Activated CD4-positive, alpha-beta memory T cell treated with anti-CD3 and anti-CD28 coated beads, Interleukin-2, amount 10 ng/mL, durations not matched to agents 7 days and 5 days (primary cell): ENCODE measurements around the gene CCDC195. TPM values are rescaled to one million over a fixed set of nuclear protein-coding genes. Genes with fewer than 3 reads are reported as not detected.

Experiments used
- CTCF ChIA-PET: fragments of 350-600 bp; sonication (Branson Sonifier 250); formaldehyde crosslinking; loops from one replicate; lab custom pipeline; 2021; ENCODE audit warnings: antibody characterized with exemption, inconsistent platforms; lab: Charles Lee
- POLR2A ChIA-PET: fragments of 350-600 bp; sonication (Branson Sonifier 250); formaldehyde crosslinking; loops from one replicate; lab custom pipeline; 2021; ENCODE audit warnings: antibody characterized with exemption; lab: Charles Lee
- DNase-seq: peaks from one replicate; pipeline ENCODE4 v3.0.0-alpha.2; 2020
- H3K27ac Mint-ChIP-seq: one replicate; pipeline ENCODE4 v1.8.0; 2021; ENCODE audit warnings: mild to moderate bottlenecking, mixed read lengths
- H3K27me3 Mint-ChIP-seq: one replicate; pipeline ENCODE4 v1.8.0; 2021; ENCODE audit warnings: mixed read lengths
- H3K36me3 Mint-ChIP-seq: one replicate; pipeline ENCODE4 v1.8.0; 2021; ENCODE audit warnings: low read depth, mixed read lengths
- H3K4me1 Mint-ChIP-seq: one replicate; pipeline ENCODE4 v1.8.0; 2021; ENCODE audit warnings: mixed read lengths
- H3K4me3 Mint-ChIP-seq: one replicate; pipeline ENCODE4 v1.8.0; 2021; ENCODE audit warnings: mild to moderate bottlenecking, mixed read lengths
- H3K9me3 Mint-ChIP-seq: one replicate; pipeline ENCODE4 v1.8.0; 2021; ENCODE audit warnings: mixed read lengths
- total RNA-seq, 2 experiments: library from RNA; stranded (reverse); gene quantifications; one replicate each; pipeline ENCODE4 v1.2.3, GENCODE V29; 2021

CCDC195 gene
- total RNA-seq, 2 experiments from 2014 or later, result not detected

DNA sequence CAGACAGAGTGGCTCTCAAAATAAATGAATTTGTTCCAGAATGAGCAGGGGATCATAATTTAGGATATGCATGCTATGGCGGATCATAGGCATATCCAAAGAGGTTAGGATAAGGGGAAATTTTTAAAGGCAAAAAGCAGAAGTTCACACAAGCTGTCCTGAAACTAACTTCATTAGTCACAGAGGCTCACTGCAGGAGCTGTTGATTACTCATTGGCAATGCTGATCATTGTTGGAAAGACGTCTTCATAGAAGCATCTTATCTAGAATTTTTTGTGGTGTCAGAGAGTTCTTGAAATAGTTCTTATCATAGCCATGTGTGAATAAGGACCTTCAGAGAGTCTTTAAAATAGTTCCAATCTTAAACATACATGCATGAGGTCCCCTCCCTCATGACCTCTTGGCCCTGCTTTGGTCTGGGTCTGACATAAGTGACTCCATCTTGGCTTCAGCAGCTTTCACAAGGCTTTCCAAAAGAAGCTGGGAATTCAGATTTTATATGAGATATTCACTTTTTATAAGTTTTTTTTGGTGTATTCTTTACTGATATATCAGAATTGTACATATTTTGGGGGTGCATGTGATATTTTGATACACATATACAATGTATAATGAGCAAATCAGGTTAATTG lies 7.5 kb upstream of the CCDC195 start:
- no peaks in the 10 kb centered on the region for H3K36me3 Mint-ChIP-seq
- H3K27me3 Mint-ChIP-seq, result peaks cover 3% of the 10 kb centered on the region
- H3K27ac Mint-ChIP-seq, result no peak overlapping the region
- CTCF ChIA-PET, result no interaction called here
- POLR2A ChIA-PET, result no interaction called here
- no peak overlapping the region for H3K4me3 Mint-ChIP-seq
- H3K4me1 Mint-ChIP-seq, result no peaks in the 10 kb centered on the region
- no peak for DNase-seq
- peaks cover 3% of the 10 kb centered on the region for H3K9me3 Mint-ChIP-seq

DNA sequence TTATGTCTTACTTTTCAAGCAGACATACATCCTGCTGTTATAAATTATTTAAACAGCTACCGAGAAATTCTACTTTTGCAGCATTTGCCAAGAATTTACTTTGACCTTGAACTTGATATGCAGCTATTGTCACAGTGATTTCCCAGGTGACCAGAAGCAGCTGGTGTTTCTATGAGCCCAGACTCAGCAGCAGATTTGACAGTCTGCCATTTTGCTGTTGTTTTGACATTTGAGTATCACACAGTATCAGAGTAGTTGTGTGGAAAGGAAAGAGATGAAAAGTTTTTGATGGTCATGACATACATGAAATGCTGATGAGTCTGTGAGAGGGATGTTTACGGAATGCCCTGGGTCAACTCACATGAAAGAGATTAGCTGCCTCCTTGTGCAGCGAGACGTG lies 6.6 kb upstream of the CCDC195 start:
- H3K27me3 Mint-ChIP-seq, result peaks cover 3% of the 10 kb centered on the region
- H3K9me3 Mint-ChIP-seq, result no peaks in the 10 kb centered on the region
- POLR2A ChIA-PET, result no interaction called here
- DNase-seq, result no peak
- CTCF ChIA-PET, result no interaction called here
- H3K27ac Mint-ChIP-seq, result no peak overlapping the region
- H3K4me1 Mint-ChIP-seq, result no peaks in the 10 kb centered on the region
- H3K4me3 Mint-ChIP-seq, result no peak overlapping the region
- no peaks in the 10 kb centered on the region for H3K36me3 Mint-ChIP-seq

DNA sequence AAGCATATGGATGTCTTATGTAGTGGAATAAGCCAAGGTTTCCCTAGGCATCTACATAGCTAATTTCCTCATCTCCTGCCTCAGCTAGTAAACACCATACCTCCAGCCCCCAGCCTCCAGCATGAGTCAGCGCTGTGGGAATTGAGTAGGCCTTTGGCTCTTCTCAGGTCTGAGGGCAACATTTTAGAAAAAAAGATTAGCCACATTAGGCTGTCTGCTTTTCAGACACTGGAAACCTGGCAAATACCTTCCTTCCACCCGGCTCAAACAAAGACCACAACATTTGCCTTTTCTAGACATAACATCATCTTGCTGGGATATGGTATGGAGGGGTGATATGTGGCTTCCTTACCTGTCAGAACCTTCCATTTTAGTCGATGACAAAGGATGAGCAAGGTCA lies 6.1 kb upstream of the CCDC195 start:
- H3K36me3 Mint-ChIP-seq, result no peaks in the 10 kb centered on the region
- no peak overlapping the region for H3K27ac Mint-ChIP-seq
- DNase-seq, result no peak
- ChIA-PET CTCF (no interaction called here), POLR2A (no interaction called here)
- no peaks in the 10 kb centered on the region for H3K4me1 Mint-ChIP-seq
- H3K9me3 Mint-ChIP-seq, result no peaks in the 10 kb centered on the region
- H3K4me3 Mint-ChIP-seq, result no peak overlapping the region
- H3K27me3 Mint-ChIP-seq, result peaks cover 3% of the 10 kb centered on the region

DNA sequence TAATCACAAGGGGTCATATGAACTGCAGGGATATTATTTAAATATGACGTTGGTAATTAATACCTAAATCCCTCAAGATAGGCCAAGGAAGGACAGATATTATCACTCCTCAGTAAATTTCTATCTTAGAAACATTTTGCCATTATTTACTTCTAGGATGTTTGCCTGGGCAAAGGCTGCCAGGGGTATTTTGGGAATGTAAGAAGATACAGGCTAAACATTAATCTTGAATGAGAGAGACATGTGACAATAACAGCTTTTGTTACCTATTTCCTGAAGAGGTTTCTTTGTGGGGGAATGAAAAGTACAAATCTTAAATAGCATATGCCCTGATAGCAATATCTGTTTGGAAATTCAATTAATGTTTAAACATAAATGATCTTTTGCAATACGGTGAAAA lies 756 bp upstream of the CCDC195 start:
- no peaks in the 10 kb centered on the region for H3K36me3 Mint-ChIP-seq
- no peak overlapping the region for H3K27ac Mint-ChIP-seq
- H3K4me3 Mint-ChIP-seq, result no peak overlapping the region
- no peaks in the 10 kb centered on the region for H3K9me3 Mint-ChIP-seq
- peaks cover 3% of the 10 kb centered on the region for H3K27me3 Mint-ChIP-seq
- no peaks in the 10 kb centered on the region for H3K4me1 Mint-ChIP-seq
- CTCF ChIA-PET, result no interaction called here
- no peak for DNase-seq
- POLR2A ChIA-PET, result no interaction called here

DNA sequence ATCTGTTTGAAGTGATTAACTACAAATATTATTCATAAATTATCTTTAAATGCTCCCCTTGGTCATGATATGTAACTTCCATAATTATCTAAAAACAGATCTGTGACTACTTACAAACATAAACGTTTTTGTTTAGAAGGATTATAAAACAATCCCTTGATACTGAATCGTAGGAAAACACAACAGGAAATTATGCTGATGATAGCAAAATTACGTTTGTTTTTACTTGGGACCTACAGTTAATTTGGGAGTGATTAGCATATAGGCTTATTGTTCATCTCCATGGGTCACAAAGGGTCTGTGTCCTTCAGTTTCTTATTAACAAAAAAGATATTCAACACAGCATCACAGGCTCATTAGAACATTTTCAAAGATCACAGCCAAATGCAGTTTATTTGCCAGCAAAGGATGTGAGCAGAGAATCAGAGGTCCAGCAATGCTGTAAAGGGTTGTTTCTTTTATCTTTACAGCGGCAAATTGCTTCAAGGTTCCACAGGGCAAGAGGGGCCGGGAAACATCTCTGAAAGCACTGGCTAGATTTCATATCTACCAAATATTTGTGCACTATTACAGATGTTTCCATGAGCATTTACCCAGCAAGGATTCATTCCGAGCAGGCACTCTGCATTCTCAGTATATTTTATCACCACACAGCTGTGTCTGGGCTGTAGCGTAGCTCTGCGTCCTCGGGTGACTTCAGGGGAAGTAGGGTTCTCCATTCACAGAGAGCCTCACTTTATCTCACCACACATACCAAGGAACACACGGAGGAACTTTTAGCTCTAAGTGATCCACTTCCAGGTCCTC lies 4.1 kb downstream of the CCDC195 start:
- ChIA-PET POLR2A (no interaction called here), CTCF (no interaction called here)
- DNase-seq, result no peak
- Mint-ChIP-seq H3K27ac (no peak overlapping the region), H3K4me1 (no peaks in the 10 kb centered on the region), H3K9me3 (no peaks in the 10 kb centered on the region), H3K27me3 (peaks cover 12% of the 10 kb centered on the region), H3K4me3 (no peak overlapping the region), H3K36me3 (no peaks in the 10 kb centered on the region)

DNA sequence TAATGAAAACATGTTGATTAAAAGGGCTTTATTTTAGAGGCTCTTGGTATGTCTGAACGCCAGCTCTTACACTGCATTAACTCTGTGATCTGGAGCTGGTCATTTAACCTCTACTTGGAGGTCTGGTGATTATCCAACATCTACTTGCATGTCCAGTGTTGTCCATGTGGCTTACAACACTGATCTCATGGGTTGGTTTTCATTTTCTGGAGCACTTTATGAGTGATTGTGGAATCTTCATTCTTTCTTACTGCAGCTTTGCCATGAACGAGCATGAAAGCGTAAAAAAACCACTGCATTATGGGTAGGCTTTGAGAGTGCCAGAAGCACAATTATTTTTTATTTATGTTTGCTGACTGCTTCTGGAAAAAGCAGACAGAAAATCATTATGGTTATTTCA lies 4.8 kb downstream of the CCDC195 start:
- H3K9me3 Mint-ChIP-seq, result no peaks in the 10 kb centered on the region
- CTCF ChIA-PET, result no interaction called here
- H3K4me3 Mint-ChIP-seq, result no peak overlapping the region
- peaks cover 12% of the 10 kb centered on the region for H3K27me3 Mint-ChIP-seq
- H3K4me1 Mint-ChIP-seq, result no peaks in the 10 kb centered on the region
- no peaks in the 10 kb centered on the region for H3K36me3 Mint-ChIP-seq
- POLR2A ChIA-PET, result no interaction called here
- DNase-seq, result no peak
- H3K27ac Mint-ChIP-seq, result no peak overlapping the region

DNA sequence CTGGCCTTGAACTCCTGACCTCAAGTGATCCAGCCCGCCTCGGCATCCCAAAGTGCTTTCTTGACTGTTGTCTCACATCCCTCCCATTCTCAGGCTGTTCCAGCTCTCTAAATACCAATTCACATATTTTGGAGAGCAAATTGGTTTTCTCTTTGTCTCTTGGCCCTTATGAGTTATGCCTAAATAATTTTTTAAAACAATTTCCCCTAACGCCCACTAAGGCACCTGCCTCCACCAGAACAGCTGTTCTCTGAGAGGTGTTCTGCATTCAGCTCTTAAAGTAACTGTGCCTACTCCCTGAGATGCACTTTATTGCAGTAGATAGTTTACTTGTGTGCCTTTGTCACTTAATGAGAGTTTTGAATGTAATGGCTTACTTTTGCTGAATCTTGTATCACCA lies 6.9 kb downstream of the CCDC195 start:
- H3K36me3 Mint-ChIP-seq, result no peaks in the 10 kb centered on the region
- H3K27me3 Mint-ChIP-seq, result peaks cover 12% of the 10 kb centered on the region
- no peaks in the 10 kb centered on the region for H3K9me3 Mint-ChIP-seq
- H3K27ac Mint-ChIP-seq, result no peak overlapping the region
- no peak overlapping the region for H3K4me3 Mint-ChIP-seq
- CTCF ChIA-PET, result no interaction called here
- H3K4me1 Mint-ChIP-seq, result no peaks in the 10 kb centered on the region
- POLR2A ChIA-PET, result no interaction called here
- no peak for DNase-seq

DNA sequence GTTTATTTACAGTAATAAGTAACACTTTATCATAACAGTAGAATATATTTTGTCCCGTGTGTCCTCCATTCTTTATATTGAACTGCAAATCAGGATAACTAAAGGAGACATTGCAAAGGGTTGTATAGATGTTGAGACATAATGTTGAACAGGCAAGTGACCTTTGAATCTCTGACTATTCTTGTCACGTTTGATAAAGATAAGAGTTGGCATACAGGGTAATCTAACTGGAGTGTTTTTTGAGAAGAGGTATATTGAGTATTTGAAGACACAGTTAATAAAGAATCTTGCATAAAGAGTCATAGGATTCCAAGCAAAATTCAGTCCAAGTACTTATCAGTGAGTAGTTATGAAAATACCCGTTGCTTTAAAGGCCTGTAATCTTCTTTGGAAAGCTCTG lies 21.7 kb downstream of the CCDC195 start:
- DNase-seq, result no peak
- Mint-ChIP-seq H3K27me3 (peaks cover 2% of the 10 kb centered on the region), H3K4me1 (no peaks in the 10 kb centered on the region), H3K4me3 (no peak overlapping the region), H3K9me3 (no peaks in the 10 kb centered on the region), H3K36me3 (no peaks in the 10 kb centered on the region), H3K27ac (no peak overlapping the region)
- POLR2A ChIA-PET, result no interaction called here
- CTCF ChIA-PET, result no interaction called here

DNA sequence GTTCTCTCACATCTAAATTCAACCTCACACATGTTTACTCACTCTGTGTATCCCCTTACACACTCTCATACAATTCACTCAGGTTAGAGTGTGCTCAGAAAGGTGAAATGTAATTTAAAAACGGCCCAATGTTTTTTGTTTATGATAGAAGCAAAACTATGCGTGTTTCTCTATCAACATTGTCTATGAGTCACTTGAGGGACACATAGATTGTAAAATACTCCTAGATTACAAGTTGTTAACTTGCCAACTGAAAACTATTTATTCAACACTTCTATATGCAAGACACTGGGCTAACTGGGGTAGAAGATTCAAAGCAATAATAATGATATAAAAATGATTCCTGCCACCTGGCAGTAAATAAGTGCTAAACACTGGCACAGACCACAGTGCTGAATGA lies 24.6 kb downstream of the CCDC195 start:
- DNase-seq, result no peak
- Mint-ChIP-seq H3K4me3 (no peak overlapping the region), H3K27ac (no peak overlapping the region), H3K4me1 (no peaks in the 10 kb centered on the region), H3K9me3 (no peaks in the 10 kb centered on the region), H3K36me3 (no peaks in the 10 kb centered on the region), H3K27me3 (peaks cover 2% of the 10 kb centered on the region)
- ChIA-PET CTCF (no interaction called here), POLR2A (no interaction called here)

DNA sequence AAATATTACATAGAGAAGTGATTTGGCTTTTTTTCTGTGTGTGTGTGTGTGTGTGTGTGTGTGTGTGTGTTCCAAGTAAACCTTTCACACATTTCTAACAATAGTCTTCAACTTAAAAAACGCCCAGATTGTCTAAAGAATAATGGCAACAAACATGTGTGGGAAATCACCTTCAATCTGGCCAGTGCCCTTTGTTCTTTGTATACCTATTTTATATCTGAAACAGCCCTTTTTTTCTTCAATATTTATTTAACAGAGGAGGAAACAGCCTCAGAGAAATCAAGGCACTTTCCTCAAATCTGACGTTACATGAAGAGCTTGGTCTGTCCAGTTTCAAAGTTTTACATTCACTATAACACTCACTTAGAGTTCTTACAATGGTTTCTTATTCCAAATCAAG lies 25.3 kb downstream of the CCDC195 start:
- DNase-seq, result no peak
- Mint-ChIP-seq H3K27ac (no peak overlapping the region), H3K9me3 (no peaks in the 10 kb centered on the region), H3K27me3 (peaks cover 2% of the 10 kb centered on the region), H3K36me3 (no peaks in the 10 kb centered on the region), H3K4me1 (no peaks in the 10 kb centered on the region), H3K4me3 (no peak overlapping the region)
- POLR2A ChIA-PET, result no interaction called here
- CTCF ChIA-PET, result no interaction called here

DNA sequence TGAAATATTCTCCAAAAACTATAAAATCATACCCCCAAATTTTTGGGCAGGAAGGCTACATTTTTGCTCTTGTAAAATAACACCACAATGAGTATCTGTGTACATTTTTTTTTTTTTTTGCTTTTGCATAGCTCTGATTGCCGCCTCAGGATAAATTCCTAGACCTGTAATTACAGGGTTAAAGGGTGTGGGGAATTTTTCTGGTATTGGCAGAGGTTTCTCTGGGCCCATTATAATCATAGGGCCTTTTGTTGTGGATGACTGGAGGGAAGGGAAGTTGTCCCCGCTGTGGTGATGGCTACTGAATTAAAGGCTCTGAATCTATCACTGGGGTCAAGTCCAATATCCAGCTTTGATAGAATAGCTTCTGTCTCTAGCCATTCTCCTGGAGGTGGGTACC lies 26.6 kb downstream of the CCDC195 start:
- no peaks in the 10 kb centered on the region for H3K36me3 Mint-ChIP-seq
- no peak for DNase-seq
- peaks cover 5% of the 10 kb centered on the region for H3K27me3 Mint-ChIP-seq
- no peaks in the 10 kb centered on the region for H3K9me3 Mint-ChIP-seq
- no peak overlapping the region for H3K4me3 Mint-ChIP-seq
- no peaks in the 10 kb centered on the region for H3K4me1 Mint-ChIP-seq
- ChIA-PET CTCF (no interaction called here), POLR2A (no interaction called here)
- no peak overlapping the region for H3K27ac Mint-ChIP-seq

DNA sequence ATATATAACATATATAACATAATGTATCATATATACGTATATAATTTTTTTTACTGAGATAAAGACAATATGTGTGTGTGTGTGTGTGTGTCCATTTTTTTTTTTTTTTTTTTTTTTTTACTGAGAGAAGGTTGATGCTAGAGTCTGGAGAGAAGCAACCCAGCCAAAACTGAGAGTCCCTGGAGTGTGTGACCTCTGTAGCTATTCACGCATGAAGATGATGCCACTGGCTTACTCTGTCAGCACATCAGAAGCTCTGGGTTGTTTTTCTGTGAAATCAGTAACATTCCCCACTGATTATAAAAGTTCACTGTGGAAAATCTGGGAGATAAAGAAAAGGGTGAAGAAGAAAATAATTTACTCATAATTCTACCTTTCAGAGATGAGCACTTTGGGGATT lies 27.2 kb downstream of the CCDC195 start:
- H3K27me3 Mint-ChIP-seq, result peaks cover 5% of the 10 kb centered on the region
- no peak for DNase-seq
- POLR2A ChIA-PET, result no interaction called here
- no peaks in the 10 kb centered on the region for H3K4me1 Mint-ChIP-seq
- no peaks in the 10 kb centered on the region for H3K36me3 Mint-ChIP-seq
- CTCF ChIA-PET, result no interaction called here
- H3K4me3 Mint-ChIP-seq, result no peak overlapping the region
- H3K27ac Mint-ChIP-seq, result no peak overlapping the region
- H3K9me3 Mint-ChIP-seq, result no peaks in the 10 kb centered on the region

DNA sequence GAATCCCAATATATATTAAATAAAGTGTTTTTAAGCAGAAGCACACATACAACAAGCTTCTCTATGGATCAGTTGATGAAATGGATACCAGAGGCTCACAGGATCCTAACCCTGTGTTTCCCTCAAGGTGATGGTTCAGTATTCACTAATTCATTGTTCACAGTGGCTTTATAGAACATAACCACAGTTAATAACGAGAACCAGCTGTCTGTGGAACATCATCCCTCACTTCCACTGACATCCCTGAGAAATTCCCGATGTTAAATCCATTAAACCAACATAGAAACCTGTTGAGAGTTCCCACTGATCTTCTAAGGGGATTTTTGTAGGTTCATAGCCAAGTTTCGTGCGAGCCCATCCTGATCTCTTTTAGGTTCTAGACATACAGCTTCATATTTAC lies 29.0 kb downstream of the CCDC195 start:
- Mint-ChIP-seq H3K27ac (no peak overlapping the region), H3K4me1 (no peaks in the 10 kb centered on the region), H3K36me3 (no peaks in the 10 kb centered on the region), H3K9me3 (no peaks in the 10 kb centered on the region), H3K4me3 (no peak overlapping the region), H3K27me3 (peaks cover 5% of the 10 kb centered on the region)
- POLR2A ChIA-PET, result no interaction called here
- CTCF ChIA-PET, result no interaction called here
- no peak for DNase-seq

DNA sequence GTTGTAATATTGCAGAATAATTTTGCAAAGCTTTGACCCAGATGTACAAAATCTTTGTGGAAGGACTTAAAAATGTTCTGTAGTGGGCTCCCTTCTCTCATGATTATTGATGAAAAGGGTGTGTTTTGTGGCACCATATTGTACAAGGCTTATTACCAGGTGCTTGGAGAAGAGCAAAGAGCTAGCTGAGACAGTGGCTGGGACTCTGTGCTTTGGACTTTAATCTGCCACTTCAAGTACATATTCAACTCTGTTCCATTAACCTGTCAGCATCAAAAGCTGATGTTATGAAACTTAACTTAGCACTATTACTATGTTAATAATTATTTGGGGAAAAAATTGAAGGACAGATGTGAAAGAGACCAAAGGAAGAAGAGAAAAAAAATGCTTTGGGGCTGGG lies 31.0 kb downstream of the CCDC195 start:
- no peak for DNase-seq
- Mint-ChIP-seq H3K36me3 (no peaks in the 10 kb centered on the region), H3K4me1 (no peaks in the 10 kb centered on the region), H3K27me3 (peaks cover 5% of the 10 kb centered on the region), H3K27ac (no peak overlapping the region), H3K4me3 (no peak overlapping the region), H3K9me3 (no peaks in the 10 kb centered on the region)
- ChIA-PET CTCF (interaction anchor here (0.5 kb wide), 1 partner anchor 329 kb away, joined by 3 read pairs; no protein-coding TSS in a partner anchor), POLR2A (interaction anchor here (0.7 kb wide), 1 partner anchor 164 kb away, joined by 3 read pairs; no protein-coding TSS in a partner anchor)
